ENCODE results near the gene GRK5.
A peak's percentile ranks its signal among the peaks of the same experiment; 100 is the strongest.

Gene GRK5

DNA sequence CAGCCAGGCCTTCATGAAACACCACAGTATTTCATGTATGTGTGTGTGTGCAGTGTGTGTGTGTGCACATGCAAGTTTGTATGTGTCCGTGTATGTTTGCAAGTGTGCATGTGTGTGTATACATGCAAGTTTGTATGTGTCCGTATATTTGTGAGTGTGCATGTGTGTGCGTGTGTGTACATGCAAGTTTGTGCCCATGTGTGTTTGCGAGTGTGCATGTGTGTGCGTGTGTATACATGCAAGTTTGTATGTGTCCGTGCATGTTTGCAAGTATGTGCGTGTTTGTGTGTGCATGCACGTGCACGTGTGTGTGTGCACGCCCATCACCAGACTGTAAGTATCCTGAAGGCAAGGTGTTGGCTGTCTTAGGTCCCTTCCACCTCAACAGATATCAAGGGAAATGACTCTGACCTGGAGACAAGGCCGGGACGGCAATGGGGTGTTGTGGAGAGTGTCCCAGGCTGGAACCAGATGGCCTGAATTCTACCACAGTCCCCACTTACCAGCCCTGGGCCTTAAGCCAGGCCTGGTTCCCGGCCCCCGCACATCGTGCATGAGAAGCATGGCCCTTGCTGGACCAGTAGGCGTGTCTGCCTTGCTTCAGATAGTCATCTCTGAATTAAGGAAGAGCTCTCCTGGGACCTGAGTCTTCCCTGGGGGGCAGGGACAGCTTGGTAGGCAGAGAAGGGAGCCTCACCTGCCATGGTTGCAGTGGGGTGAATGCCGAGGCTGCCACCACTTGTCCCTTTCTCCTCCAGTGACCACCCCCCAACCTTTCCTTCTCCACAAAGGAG lies 140.0 kb downstream of the GRK5 start:
- no peak for DNase-seq

DNA sequence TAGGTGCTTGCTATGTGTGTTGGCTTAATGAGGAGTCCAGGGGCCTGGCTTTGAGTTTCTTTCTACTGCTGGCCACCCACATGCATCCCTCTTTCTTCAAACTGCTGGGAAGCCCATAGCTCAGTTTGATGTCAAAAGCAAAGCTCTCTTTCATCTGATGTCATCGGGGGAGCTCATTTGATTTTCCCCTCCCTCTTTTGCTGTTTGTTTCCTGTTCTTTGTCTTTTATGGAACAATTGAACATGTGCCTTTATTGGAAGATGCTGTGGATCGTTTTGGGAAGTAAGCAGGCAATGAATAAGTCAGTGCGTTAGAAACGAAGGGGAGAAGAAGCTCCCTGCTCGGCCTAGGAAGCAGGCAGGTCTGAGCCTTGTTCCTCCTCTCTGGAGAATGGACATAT lies 140.7 kb downstream of the GRK5 start:
- no peak for DNase-seq

DNA sequence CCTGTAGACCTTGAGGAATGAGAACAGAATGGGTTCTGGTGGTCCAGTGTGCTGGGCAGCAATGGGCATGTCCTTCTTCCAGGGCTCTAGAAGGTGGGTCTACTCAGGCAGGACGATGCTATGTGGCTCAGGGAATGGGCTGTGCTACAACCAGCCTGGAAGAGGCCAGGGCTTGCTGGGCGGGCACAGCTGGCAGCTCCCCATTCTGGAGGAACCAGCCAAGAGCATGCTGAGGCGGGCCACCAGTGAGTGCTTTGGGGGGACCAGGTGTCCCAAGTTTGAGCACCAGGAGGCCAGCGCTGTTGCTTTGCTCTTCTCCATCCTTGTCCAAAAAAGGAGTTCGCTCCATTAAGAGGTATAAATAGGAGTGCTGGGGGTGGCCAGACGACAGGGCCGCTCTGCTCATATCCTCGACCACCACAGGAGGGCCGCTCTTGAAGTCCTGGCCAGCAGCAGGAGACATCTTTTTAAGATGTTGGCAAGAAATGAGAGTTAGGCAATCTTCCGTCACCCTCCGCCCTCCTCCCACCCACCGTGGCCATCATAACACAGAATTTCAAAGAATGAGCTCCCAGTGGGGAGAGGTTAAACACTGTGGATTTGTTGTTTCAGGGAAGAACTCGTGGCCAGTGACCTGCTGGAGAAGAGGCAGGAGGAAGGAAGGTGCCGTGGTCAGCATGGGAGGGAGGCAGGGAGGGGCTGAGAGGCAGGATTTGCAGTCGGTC lies 141.3 kb downstream of the GRK5 start:
- DNase-seq = no peak

DNA sequence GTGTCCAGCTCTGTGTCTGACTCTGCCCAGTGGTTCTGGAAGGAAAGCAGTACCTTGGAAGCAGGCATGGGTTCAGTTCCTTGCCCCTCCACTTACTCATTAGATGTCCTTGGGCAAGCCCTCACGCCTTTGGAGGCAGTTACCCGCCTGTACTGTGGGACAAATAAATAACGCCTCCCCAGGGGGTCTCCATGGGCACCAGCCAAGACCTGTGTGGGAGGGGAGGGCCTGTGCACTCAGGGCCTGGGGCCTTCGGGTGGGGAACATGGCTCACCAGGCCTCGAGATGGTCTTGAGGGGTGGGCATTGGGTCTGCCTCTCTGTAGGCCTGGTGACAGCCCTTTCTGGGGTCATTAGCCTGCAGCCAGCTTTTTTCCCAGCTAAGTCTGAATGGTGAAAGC lies 142.0 kb downstream of the GRK5 start:
- no peak for DNase-seq

DNA sequence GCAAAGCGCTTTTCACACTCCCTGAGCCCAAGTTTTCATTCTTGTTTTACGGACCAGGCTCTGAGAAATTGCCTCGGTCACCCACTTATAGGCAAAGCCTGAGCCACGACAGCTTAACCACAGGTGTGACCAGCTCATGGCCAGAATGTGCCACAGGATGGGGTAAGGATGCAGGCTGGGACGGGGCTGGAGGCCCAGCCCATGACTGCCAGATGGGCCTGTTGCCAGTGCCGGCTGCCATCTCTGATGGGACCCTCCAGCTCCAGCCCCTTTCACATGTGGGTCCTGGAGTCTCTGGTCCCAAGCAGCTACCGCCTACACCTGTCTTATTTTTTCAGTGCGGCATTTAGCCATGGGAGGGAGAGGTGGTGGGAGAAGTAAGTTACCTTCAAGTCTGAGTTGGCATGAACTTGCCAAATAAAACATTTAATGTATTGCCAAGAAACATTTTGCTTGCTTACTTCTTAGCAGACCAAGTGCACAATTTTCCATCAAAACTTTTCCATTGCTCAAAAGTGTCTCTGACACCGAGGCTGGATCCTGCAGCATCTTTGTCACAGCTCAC lies 142.6 kb downstream of the GRK5 start:
- DNase-seq = no peak

DNA sequence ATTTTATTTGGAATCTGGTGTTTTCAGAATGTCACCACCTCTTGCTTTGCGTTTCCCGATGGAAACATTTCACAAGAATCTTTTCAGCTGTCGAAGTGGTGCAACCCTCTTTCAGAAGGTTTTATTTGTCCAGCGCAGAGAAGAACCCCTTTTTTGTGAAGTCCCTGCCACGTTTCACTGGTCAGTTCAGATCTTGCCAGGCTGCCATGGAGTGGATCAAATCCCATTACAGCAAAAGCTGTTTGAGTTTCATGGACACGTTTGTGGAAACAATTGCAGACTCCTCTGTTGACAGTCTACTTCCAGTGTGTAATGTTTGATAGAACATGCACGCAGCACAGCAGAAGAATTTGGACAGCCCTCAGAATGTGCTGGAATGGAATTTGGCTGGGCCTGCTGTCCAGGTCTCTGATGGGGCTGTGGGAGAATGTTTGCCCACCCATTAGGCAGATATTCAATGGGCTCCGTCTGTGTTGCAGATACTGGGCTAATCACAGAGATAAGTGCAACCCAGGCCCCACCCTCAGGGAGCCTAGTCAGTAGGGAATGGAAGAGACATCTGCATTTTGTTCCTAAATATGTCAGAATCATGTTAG lies 143.2 kb downstream of the GRK5 start:
- DNase-seq = no peak

DNA sequence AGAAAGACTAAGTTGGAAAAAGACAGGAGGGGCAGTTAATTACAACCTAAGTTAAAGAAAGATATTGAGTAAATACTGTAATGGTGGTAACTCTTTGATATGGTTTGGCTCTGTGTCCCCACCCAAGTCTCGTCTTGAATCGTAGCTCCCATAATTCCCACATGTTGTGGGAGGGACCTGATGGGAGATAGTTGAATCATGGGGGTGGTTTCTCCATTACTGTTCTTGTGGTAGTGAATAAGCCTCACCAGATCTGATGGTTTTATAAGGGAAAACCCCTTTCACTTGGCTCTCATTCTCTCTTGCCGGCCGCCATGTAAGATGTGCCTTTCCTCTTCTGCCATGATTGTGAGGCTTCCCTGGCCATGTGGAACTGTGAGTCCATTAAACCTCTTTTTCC lies 143.8 kb downstream of the GRK5 start:
- DNase-seq = no peak

DNA sequence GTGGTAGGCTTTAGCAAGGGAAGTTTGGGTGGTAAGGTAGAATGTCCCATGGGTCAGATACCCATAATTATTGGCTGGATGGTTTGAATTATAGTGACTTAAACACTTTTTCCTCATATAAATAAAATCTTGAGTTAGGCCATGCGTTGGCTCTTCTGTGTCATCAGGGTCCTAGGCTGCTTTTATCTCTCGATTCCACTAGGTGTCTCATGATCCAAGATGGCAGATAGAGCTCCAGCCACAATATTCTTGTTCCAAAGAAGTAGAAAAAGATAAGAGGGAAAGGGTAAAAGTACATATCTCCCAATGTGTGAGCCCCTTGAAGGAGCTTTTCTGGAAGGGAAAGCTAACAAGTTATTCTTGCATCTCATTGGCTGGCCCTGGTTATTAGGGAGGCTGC lies 144.7 kb downstream of the GRK5 start:
- DNase-seq = no peak

DNA sequence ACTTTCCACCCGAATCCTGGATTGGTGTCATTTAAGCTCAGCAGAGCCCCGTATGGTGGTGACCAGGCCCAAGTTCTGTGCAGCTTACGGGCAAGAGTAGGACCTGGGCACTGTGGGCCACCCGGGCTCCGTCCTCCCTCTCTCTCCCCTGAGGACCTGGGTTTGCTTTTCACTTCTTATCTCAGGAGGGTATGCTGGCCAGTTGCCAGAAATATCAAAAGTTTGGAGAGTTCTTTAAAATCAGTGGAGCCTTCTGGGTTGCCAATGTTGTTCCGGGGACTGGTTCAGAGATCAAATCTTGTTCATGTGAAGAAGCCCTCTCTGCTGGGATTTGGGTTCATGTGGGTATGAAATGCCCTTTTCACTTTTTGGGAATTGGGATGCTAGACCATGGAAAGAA lies 145.4 kb downstream of the GRK5 start:
- no peak for DNase-seq

DNA sequence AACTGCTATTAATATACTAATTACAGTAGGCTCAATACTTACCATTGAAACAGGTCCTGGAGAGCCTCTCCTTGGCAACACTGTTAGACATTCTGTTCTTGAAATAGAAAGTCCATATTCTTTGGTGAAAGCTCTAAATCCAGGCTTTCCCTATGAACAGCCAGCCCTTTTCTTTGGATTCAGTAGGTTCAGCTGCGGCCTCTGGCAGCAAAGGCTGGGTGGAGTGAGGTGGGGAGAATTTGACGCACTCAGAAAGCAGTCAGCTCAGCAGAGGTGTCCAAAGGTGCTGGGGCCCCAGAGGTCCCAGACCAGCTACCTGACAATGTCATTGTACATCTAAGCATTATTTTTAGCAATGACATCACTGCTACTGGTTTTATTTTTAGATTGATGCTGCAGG lies 146.1 kb downstream of the GRK5 start:
- DNase-seq = no peak

DNA sequence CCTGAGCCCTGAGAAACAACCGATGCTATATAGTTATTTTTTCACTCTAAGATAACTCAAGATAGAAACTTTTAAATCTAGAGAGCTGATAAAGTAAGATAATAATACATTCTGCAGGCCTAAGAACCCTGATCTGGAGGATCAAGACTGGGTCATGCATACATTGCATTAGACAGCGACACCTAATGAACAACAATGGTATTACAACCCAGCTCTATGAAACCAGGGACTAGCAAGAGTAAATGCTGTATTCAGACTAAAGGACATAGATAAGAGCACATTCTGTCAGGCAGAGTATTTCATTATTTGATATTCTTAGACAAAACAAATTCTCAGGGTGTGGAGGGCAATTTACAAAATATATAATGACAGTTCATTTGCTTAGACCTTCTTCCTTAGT lies 148.6 kb downstream of the GRK5 start:
- no peak for DNase-seq

DNA sequence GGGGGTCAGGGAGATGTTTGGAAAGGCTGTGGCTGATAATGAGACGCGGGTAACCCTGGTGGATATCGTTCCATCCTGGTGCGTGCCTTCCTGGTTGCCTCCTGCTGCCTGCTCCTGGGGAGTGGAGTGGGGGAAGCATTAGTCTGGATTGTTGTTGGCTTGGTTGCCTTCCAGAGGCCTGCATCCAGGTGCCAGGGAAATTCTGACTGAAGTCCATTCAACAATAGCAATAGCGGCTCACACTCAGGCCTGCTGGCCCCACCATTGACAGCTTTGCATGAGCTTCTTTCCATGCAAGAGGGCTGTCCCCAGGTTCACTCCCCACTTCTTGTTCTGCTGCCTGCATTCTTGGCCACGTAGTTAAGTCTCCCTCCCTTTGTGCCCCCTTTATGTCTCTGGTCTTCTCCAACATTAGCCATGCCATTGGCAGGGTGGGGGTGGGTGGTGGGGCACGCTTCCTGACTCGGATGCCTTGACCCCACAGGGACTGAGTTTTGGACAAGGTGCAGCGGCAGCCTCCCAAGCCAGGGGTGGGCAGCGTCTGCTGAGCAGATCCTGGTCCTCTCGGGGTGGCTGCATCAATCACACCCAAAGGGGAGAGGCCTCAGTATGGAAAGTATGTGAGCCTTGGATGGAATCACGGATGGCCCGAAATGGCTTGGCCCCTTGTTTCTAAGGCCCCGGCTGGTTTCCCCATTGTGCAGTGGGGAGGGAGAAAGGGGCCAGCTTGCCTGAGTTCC lies 150.2 kb downstream of the GRK5 start:
- DNase-seq = no peak

DNA sequence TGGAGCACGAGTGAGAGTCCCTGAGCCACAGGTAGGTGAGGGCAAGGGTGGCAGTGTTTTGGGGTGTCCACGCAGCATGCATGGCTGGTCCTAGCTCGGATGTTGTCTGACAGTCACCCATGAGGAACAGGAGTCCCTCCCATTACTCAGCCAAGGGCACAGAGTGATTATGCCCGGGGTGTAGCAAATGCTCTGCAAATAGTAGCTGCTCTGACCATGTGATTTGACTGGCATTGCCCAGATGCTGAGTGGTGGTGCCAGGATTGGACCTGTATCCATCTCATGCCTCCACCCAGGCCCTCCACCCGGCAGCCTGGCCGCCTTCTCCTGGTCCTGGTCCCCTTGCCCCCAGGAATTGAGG lies 150.8 kb downstream of the GRK5 start:
- DNase-seq = no peak

DNA sequence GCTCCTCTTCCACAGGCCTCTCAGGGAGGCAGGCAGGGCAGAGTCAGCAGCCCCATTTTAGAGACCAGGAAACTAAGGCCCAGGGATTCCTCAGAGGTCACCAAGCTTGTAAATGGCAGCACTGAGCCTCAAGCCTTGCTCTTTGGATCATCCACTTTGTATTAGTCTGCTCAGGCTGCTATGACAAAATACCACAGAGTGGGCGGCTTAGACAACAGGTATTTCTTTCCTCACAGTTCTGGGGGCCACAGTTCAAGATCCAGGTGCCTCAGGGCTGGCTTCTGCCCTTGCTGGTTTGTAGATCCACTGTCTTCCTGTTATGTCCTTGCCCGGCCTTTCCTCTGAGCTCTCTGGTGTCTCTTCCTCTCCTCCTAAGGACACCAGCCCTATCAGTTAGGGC lies 151.2 kb downstream of the GRK5 start:
- no peak for DNase-seq

DNA sequence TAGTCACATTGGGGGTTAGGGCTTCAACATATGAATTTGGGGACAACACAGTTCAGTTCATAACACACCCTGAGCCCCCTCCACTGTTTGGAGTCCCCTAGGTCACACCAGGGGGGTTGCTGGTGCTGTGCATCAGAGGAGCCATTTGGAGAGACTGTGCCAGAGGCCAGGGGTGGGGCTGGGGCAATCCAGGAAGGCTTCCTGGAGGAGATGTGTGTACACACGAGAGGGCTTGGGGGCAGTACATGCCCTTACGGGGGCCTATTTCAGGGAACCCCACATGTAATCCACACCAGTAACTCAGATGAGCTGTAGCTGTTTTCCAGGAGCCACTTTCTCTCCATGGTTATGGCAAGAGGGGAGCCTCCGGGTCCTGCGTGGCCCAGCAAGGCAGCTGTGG lies 151.7 kb downstream of the GRK5 start:
- no peak for DNase-seq

DNA sequence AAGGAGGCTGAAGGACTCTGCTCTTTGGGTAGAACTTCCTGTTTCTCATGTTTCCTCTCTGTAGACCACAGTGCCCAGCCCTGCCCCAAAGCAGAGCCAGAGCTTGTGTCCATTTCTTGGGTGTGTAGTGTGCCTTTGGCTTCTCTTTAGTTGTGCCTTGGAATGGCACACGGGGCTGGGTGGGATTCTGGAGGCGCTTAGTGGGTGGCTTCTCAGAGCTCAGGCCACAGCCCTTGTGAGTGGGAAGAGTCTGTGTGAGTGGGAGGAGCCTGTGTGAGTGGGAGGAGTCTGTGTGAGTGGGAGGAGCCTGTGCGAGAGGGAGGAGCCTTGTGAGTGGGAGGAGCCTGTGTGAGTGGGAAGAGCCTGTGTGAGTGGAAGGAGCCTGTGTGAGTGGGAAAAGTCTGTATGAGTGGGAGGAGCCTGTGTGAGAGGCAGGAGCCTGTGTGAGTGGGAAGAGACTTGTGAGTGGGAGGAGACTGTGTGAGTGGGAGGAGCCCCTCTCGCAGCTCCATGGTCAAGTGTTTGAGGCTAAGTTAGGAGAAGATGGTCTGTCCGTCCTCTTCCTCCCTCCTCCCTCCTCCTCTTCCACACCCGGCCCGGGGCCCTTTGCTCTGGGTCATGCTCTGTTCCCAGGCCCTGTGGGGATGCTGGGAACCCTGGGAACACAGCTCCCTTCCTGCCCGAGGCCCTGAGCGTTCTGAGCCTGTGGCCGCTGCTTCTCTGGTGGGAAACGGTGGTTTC lies 153.0 kb downstream of the GRK5 start:
- peak in 1 of 2 experiments; percentile 9 for DNase-seq

DNA sequence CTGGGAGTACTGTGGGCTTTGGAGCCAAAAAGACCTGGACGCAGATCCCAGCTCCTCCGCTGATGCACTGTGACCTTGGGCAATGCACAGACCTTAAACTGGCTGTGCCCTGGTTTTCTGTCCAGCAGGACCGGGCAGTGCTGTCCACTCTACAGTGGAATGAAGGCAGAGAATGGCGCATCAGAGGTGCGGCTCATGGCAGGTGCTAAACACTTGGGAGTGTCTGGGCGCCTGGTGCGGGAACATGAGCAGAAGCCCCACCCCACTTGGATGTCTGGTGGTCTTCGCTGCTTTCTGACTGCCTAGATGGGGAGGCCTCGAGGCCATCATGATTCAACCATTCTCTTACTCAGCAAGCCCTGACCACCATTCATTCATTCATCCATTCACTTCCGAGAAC lies 153.7 kb downstream of the GRK5 start:
- DNase-seq = no peak

DNA sequence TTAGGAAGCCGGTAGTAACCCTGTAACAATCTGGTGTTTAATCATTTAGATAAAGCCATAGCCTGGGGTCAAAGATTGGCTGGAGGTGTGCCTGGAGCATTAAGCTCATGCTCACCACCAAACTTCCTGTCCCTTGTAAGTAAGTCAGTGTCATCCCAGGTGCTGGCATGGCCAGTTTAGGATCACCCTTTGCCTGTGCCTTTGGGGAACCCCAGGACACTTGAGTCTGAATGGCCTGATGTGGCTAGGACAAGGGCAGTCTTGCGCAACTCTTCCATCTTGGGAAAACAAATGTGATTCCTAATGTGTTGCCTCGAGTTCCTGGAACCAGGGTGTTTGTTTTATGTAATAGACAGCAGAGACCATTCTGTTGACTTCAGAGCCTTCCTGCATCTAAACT lies 154.8 kb downstream of the GRK5 start:
- no peak for DNase-seq

DNA sequence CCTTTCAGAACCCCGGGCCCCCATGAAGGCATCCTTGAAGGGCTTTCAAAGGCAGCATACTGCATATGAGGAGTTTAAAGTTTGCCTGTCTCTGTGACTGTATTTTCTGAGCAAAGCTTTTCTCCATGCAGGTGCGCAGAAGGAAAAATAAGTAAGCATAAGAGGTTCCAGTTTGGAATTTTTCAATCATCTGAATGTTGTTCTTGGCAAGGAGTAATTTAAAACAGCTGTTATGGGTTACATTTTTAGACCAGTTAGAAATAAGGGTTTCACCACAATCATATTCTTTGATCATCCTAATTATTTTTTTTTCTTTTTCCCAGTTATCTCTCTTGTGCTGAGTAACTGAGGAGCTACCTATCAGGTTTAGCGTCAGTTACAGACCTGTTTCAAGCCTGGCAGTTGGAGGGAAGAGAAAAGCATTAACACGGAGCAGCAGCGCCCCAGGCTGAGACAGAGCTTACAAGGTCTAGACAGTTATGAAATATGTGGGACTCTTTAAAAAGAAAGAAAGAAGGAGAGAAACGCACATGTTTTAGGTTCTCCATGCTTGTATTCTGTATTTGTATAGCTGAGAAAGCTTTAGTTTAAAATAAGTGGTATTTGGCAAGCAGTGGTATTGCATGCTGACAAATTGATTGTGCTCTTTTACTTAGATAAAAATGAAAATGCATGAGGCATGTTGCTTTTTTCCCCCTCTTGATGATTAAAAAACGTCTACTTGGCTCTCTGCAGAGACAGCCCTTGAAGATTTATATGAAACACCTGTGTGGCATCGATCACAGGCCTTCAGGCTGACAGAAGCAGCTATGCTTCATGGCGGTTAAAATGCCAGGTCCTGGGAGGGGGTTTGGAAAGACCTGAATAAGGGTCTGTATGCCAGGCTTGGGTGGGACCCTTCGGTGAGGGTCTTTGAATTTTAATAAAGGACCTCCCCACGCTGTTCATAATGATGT lies 157.6 kb downstream of the GRK5 start:
- DNase-seq = no peak

DNA sequence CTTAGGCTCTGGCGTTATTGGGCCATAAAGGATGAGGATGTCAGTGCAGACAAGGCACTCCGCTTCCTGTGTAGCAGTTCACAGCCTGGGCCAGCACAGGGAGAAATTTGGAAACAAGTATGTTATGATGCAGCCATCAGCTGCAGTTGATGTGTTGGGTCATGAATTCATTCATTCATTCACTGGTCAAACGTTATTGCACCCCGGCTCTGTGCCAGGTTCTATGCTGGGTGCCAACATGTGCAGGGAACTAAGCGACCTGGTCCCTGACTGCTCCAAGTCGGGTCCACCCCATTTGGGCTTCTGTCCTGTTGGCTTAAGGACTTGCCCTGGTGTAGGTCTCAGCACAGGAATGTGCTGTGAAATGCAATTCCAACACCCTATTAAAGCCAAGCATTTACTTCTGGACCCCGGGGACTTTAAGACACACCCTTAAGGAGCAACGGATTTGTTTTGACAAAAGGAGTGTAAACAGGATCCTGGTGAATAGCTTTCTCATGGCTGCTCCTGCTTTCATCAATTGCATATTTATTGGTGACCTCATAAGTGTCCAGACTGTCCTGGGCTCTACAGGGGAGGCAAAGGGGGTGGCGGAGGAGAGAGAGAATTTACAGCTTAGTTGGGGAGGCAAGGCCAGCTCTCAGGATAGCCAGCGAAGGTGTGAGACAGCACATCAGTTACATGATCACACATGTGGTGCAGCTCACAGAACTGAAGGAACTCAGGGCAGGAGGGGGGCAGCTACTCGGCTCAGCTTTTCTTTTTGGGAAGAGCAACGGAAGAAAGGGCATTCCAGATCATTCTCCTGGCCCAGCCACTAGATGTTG lies 158.6 kb downstream of the GRK5 start:
- DNase-seq = no peak

All from activated CD4-positive, alpha-beta T cell treated with anti-CD3 and anti-CD28 coated beads, Interleukin-2, amount 50 U/mL, for 4 hours (primary cell).